ENCODE measurements around the gene FOXB1.

The FOXB1 gene

DNA sequence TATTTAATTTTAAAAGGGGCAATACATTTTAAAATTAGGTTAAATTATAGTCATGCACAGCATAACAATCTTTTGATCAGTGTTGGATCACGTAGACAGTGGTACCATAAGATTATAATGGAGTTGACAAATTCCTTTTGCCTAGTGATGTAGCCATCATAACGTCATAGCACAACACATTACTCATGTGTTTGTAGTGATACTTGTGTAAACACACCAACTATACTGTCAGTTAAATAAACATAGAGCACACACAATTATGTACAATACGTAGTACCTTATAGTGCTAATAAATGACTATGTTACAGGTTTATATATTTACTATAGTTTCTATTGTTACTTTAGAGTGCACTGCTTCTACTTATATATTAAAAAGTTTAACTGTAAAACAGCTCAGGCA, 31.2 kb downstream of the FOXB1 start:
- DNase-seq (ENCODE audit: low spot score), result no peak
- TF ChIP-seq, protein P1, sequence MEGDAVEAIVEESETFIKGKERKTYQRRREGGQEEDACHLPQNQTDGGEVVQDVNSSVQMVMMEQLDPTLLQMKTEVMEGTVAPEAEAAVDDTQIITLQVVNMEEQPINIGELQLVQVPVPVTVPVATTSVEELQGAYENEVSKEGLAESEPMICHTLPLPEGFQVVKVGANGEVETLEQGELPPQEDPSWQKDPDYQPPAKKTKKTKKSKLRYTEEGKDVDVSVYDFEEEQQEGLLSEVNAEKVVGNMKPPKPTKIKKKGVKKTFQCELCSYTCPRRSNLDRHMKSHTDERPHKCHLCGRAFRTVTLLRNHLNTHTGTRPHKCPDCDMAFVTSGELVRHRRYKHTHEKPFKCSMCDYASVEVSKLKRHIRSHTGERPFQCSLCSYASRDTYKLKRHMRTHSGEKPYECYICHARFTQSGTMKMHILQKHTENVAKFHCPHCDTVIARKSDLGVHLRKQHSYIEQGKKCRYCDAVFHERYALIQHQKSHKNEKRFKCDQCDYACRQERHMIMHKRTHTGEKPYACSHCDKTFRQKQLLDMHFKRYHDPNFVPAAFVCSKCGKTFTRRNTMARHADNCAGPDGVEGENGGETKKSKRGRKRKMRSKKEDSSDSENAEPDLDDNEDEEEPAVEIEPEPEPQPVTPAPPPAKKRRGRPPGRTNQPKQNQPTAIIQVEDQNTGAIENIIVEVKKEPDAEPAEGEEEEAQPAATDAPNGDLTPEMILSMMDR (IDR thresholded peaks at IDR 0.05; ENCODE audit: extremely low read depth, missing control alignments), result no peak

DNA sequence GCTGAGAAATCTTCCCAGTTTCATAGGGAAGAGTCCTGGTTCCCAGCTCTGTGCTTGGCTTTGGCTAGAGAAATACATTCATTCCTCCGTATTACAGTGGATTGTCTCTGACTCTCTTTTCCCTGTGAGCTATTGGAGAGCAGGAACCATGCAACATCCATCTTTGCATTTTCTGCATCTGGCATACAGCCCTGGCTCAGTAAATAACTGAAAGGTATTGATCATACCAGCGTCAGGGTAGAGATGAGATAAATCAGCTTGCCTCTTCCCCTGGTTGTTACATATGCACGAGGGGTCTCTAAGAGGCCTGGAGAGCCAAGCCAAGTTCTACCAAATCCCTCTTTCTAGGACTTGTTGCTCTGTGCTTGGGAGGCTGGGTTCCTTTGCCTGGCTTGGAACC, 35.2 kb downstream of the FOXB1 start:
- no peak for DNase-seq (ENCODE audit: low spot score)
- TF ChIP-seq, protein P1 (IDR thresholded peaks at IDR 0.05; ENCODE audit: extremely low read depth, missing control alignments), result no peak

DNA sequence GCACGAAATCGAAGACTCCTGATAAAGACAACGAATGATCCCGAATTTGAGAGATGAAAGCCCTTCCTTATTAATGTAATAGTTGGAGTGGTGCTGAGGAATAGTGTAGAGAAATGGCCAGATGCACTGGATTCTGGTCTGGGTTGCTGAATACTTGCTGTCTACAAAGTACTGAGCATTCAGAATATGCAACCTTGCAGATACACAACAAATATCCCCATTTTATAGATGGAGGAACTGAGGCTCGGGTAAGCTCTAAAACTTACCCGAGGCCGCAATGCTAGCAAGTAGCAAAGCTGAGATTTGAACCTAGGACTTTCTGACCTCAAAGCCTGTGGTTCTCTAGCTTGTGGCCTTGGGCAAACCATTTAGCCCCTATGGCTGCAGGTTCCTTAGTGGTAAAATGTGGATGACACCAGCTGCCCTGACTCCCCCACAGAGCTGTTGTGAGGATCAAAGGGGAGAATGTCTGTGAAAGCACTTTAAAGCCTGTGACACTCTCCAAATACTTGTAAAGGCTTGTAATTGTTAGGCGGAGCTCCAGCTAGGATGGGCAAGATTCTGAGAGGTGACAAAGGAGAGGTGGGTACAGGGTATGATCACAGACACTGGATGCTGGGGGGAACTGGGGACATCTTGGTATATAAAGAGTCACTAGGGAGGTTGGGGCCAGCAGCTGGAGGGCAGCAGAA, 39.8 kb downstream of the FOXB1 start:
- DNase-seq (ENCODE audit: low spot score), result no peak
- TF ChIP-seq, protein P1 (IDR thresholded peaks at IDR 0.05; ENCODE audit: extremely low read depth, missing control alignments), result no peak

DNA sequence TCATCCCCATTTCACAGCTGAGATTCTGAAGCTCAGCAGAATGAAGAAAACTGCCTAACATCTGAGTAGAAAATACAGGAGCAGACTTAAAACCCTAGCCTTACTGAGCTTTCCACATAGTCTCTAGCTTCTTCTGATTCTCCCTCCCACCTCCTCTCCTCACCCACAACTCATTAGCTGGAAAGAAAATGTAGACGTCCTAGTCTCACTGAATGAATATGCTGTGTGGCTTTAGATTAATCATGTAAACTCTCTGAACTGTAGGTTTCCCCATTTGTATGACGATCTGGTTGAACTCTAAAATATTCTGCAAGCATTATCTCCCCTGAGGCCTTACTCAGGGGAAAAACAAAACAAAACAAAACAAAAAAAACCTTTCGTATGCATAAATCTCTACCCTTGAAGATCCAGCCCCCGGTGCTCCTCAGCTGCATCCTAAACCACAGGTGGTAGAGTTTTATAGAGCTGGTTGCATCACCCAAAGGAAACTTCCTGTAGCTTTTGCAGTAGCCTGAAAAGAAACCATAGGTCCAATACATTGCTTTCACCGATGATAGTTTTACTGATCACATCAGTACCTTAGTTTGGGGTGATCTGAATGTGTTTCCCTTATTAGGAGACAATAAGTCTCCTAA, 40.6 kb downstream of the FOXB1 start:
- TF ChIP-seq, protein P1 (IDR thresholded peaks at IDR 0.05; ENCODE audit: extremely low read depth, missing control alignments), result no peak
- DNase-seq (ENCODE audit: low spot score), result no peak

DNA sequence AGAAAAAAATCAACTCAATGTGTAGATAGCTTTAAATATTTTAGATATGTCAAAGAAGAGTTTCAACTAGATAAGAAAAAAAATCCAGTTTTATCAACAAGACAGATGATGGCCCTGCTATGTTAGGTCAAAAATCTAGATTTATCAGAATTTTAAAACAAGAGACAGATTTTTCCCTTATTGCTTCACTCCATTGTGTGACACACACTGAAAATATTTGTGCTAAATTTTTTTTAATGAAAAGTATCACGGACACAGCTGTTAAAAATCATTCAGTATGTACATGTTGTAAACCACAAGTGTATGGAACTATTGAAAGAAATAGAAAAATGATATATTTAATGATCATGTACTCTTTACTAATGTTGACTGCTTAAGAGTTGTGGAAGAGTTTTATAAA, 43.6 kb downstream of the FOXB1 start:
- no peak for DNase-seq (ENCODE audit: low spot score)
- TF ChIP-seq, protein P1 (IDR thresholded peaks at IDR 0.05; ENCODE audit: extremely low read depth, missing control alignments), result no peak

DNA sequence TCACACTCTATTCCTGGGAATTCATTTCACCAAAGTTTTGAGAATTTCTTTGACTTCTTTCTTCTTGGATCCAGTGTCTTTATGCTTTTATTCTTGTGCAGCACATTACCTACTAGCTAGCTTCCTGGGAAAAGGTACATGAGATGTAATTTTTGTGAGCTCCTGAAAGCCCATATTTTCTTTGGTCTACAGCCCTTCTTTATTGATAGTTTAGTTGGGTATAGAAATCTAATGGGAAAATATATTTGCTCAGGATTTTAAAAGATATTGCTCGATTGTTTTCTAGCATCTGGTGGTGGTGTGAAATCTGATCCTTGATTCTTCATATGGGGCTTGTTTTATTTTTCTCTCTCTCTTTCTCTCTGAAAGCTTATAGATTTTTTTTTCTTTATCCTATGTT, 45.8 kb downstream of the FOXB1 start:
- TF ChIP-seq, protein P1 (IDR thresholded peaks at IDR 0.05; ENCODE audit: extremely low read depth, missing control alignments), result no peak

DNA sequence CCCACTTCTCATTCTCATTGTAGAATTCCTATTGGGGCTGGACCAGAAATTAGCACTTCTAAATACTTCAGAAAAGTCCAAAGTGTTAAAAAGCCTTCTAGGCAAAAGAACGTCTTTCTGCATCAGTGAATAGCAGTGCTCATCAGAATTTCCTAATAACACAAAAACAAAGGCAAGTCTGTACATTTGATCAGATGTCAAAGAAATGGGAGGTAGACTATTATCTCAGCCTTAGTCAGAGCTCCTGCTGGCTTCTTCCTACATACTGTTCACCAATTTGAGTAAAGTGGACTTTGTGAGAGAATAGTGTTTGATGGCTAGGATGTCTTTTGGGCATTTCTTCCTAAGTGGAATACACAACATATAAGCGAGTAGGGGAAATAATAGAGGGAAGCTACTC, 48.7 kb downstream of the FOXB1 start:
- TF ChIP-seq, protein P1 (IDR thresholded peaks at IDR 0.05; ENCODE audit: extremely low read depth, missing control alignments), result no peak
- DNase-seq (ENCODE audit: low spot score), result no peak

More for the DNA sequence above, 45.8 kb downstream of the FOXB1 start:
- no peak for DNase-seq (ENCODE audit: low spot score)
